Heart right ventricle (tissue), 16 donors: ENCODE data around the gene PPM1H. TPM values are rescaled to one million over a fixed set of nuclear protein-coding genes. Genes with fewer than 3 reads are reported as not detected.

ENCODE experiments used
- ATAC-seq, 8 donors: fragments of 200-7000 bp; cut with Tn5 transposase; one replicate each; pipeline ENCODE4 v1.9.1; 2020; ENCODE audit warnings: mild to moderate bottlenecking in 8 of 8, moderate library complexity in 8 of 8, moderate number of reproducible peaks in 1 of 8
- DNase-seq, 2 donors: peaks; one replicate each; pipeline ENCODE4 v3.0.0-alpha.2; 2020
- H3K27ac ChIP-seq, 10 donors: fragments of 200-600 bp; sonication (generic) in 2 of 10; one replicate each; pipeline versions ENCODE4 v1.5.0 to v1.8.0; 2020 to 2022; ENCODE audit warnings: mild to moderate bottlenecking in 3 of 10
- H3K27me3 ChIP-seq, 7 donors: fragments of 200-600 bp; one replicate each; pipeline ENCODE4 v1.8.0; 2021 to 2022; ENCODE audit warnings: mild to moderate bottlenecking in 2 of 7
- H3K36me3 ChIP-seq, 9 donors: fragments of 200-600 bp; sonication (generic) in 1 of 9; one replicate each; pipeline versions ENCODE4 v1.5.0 to v1.8.0; 2020 to 2022; ENCODE audit warnings: mild to moderate bottlenecking in 2 of 9
- H3K4me1 ChIP-seq, 9 donors: fragments of 200-600 bp; sonication (generic) in 1 of 9; one replicate each; pipeline versions ENCODE4 v1.5.0 to v1.8.0; 2020 to 2022; ENCODE audit warnings: mild to moderate bottlenecking in 4 of 9
- H3K4me3 ChIP-seq, 10 donors: fragments of 200-600 bp; sonication (generic) in 2 of 10; one replicate each; pipeline versions ENCODE4 v1.5.0 to v1.8.0; 2020 to 2022; ENCODE audit warnings: mild to moderate bottlenecking in 7 of 10, moderate library complexity in 2 of 10
- H3K9me3 ChIP-seq, 11 donors: fragments of 200-600 bp in 10 of 11; sonication (generic) in 2 of 11; one replicate each; pipeline versions ENCODE4 v1.5.0 to v1.8.0; 2013 to 2022; ENCODE audit warnings: mild to moderate bottlenecking in 2 of 11, control low read depth in 1 of 11, moderate library complexity in 1 of 11
- WGBS, 2 donors: extraction: QIAGEN DNeasy Blood & Tissue Kit; methylation state at CpG; one replicate each; pipeline ENCODE4 v1.1.7; 2013; ENCODE audit warnings: inconsistent platforms in 1 of 2; 5-methylcytosine and 5-hydroxymethylcytosine counted together
- intact Hi-C, 10 donors: fragments of 100-400 bp; cut with DNase I; formaldehyde crosslinking; loops; one replicate each; pipeline versions ENCODE4 v1.11.1 to v1.14.2; 2022
- polyA plus RNA-seq, 2 donors: library from polyadenylated mRNA; stranded (reverse); fragments of 200-250 nt; gene quantifications; one replicate each; pipeline ENCODE4 v1.2.3, GENCODE V29; 2013
- total RNA-seq, 10 donors: library from RNA; stranded (reverse); fragmentation: NEBNext Ultra II Directional in 3 of 10; extraction: Animal tissue kit (Norgen Biotek cat#: 25700) in 3 of 10; gene quantifications; one replicate each; pipeline versions ENCODE4 v1.2.1 to v1.2.4, GENCODE V29; 2021 to 2023
- TF ChIP-seq, protein P1 (sequence below), 9 donors: fragments of 200-600 bp; sonication (generic) in 2 of 9; IDR thresholded peaks; one replicate each; pipeline versions ENCODE4 v1.5.0 to v1.8.0; 2021 to 2022; ENCODE audit warnings: antibody characterized with exemption in 9 of 9, mild to moderate bottlenecking in 5 of 9, moderate library complexity in 1 of 9
- donor health status: Arrhythmogenic right ventricular cardiomyopathy.
- donor health status: ischemic (EF 13 %, LVEDD 7.1; RV severe dilation, severe dysfunction).
- donor health status: healthy with polysubstance abuse.
- donor health status: DM: no; HTN: yes; CAD: no.
- donor health status: DM: no; HTN: no; CAD: no.
- donor health status: ischemic (EF 25% LVEDD 6.9; RV normal size, moderate dysfunction).
- donor health status: ischemic (EF 25% LVEDD 5.7; RV mildly dilated, moderate dysfunction).
- donor health status: healthy.
- donor health status: DM: yes; HTN: yes; CAD: no.
- donor health status: Ischemic cardiomyopathy.
- donor health status: ischemic (EF 35%, LVEDD 5.7; RV mildly dilated, moderate dysfunction).
- donor health status: nonischemic (EF 11% LVEDD 7.7; RV severe dilation, severe dysfunction).
- donor health status: DM: yes; HTN: yes; CAD: no.
- donor health status: PGD.
- donor health status: ischemic (EF 29% LVEDD 5.4; RV normal size, mild dysfunction).
- donor health status: nonischemic (EF 23%, LVEDD 6.1; RV moderate dilation, normal function).

PPM1H gene
- total and polyA plus RNA-seq, 12 donors: 0.62 to 7.1 (median 5.3) TPM

DNA sequence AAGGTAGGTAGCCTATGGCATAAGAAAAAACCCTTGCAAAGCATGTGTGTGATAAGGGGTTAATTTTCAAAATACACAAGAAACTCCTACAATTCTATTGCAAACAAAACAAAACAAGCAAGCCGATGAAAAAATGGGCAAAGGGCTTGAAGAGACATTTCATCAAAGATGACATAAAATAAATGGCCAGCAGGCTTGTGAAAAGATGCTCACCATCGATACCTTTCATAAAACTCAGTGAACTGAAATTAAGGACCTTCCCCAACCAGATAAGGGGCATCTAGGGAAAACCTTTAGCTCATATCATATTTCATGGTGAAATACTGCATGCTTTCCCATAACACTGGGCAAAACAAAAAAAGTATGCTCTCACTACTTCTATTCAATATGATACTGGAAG lies 131.2 kb downstream of the PPM1H start:
- Histone ChIP-seq H3K4me1 (no peaks in the 10 kb centered on the region), H3K4me3 (no peak overlapping the region), H3K36me3 (peaks cover 0 to 23% (median 0%) of the 10 kb centered on the region in 9 donors), H3K27ac (no peak overlapping the region), H3K9me3 (no peaks in the 10 kb centered on the region), H3K27me3 (no peaks in the 10 kb centered on the region)
- ATAC-seq (no peak), DNase-seq (no peak)
- intact Hi-C loops: loop anchor here in 4 of 10 donors (5.0 to 10.0 kb wide), 5 partner anchors 179 to 366 kb away; no protein-coding TSS in a partner anchor
- TF ChIP-seq, protein P1, sequence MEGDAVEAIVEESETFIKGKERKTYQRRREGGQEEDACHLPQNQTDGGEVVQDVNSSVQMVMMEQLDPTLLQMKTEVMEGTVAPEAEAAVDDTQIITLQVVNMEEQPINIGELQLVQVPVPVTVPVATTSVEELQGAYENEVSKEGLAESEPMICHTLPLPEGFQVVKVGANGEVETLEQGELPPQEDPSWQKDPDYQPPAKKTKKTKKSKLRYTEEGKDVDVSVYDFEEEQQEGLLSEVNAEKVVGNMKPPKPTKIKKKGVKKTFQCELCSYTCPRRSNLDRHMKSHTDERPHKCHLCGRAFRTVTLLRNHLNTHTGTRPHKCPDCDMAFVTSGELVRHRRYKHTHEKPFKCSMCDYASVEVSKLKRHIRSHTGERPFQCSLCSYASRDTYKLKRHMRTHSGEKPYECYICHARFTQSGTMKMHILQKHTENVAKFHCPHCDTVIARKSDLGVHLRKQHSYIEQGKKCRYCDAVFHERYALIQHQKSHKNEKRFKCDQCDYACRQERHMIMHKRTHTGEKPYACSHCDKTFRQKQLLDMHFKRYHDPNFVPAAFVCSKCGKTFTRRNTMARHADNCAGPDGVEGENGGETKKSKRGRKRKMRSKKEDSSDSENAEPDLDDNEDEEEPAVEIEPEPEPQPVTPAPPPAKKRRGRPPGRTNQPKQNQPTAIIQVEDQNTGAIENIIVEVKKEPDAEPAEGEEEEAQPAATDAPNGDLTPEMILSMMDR (IDR thresholded peaks at IDR 0.05): no peak
- WGBS, 2 donors: 92% methylated on average over 2 of the region's 2 CpGs

GRCh38 chr12:62802984-62803383 lies 132.0 kb downstream of the PPM1H start:
- no peak for ATAC-seq
- Histone ChIP-seq H3K4me3 (no peak overlapping the region), H3K9me3 (no peaks in the 10 kb centered on the region), H3K27me3 (no peaks in the 10 kb centered on the region), H3K27ac (no peak overlapping the region), H3K4me1 (no peaks in the 10 kb centered on the region), H3K36me3 (peaks cover 0 to 23% (median 0%) of the 10 kb centered on the region in 9 donors)
- TF ChIP-seq, protein P1 (IDR thresholded peaks at IDR 0.05): peak in 1 of 9 donors; percentile 3
- intact Hi-C loops: loop anchor here in 4 of 10 donors (5.0 to 10.0 kb wide), 5 partner anchors 179 to 366 kb away; no protein-coding TSS in a partner anchor
- WGBS, 2 donors: 70 to 73% methylated on average over 4 of the region's 4 CpGs
- no peak for DNase-seq

DNA sequence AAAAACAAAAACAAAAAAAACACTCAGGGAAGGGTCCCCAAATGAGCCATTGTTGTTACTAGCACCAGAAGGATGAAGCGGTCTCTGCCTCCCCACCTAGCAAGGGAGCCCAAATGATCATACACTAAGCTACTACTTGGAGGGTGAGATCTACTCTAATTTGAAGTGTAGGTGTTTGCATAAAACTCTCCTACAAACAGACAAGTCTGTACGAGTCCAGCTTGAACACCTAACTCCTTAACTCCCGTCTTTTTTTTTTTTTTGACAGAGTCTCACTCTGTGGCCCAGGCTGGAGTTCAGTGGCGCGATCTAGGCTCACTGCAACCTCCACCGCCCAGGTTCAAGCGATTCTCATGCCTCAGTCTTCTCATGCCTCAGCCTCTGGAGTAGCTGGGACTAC lies 132.6 kb downstream of the PPM1H start:
- TF ChIP-seq, protein P1 (IDR thresholded peaks at IDR 0.05): no peak
- Histone ChIP-seq H3K4me3 (no peak overlapping the region), H3K36me3 (peaks cover 0 to 23% (median 0%) of the 10 kb centered on the region in 9 donors), H3K9me3 (no peaks in the 10 kb centered on the region), H3K4me1 (no peaks in the 10 kb centered on the region), H3K27me3 (no peaks in the 10 kb centered on the region), H3K27ac (no peak overlapping the region)
- WGBS, 2 donors: 97 to 98% methylated on average over 7 of the region's 7 CpGs
- ATAC-seq: no peak
- intact Hi-C loops: loop anchor here in 4 of 10 donors (5.0 to 10.0 kb wide), 5 partner anchors 180 to 365 kb away; no protein-coding TSS in a partner anchor
- DNase-seq: no peak

- peak in 1 of 8 donors; percentile 50 for ATAC-seq
These were observed 133.2 kb downstream of the PPM1H start for GRCh38 chr12:62801796-62802195.

More at GRCh38 chr12:62801796-62802195, 133.2 kb downstream of the PPM1H start:
- no peaks in the 10 kb centered on the region for H3K27me3 ChIP-seq
- H3K4me1 ChIP-seq: no peaks in the 10 kb centered on the region
- peaks cover 0 to 23% (median 0%) of the 10 kb centered on the region in 9 donors for H3K36me3 ChIP-seq
- TF ChIP-seq, protein P1 (IDR thresholded peaks at IDR 0.05): no peak
- DNase-seq: no peak
- 90 to 91% methylated on average over 28 of the region's 28 CpGs for WGBS, 2 donors
- H3K4me3 ChIP-seq: no peak overlapping the region
- intact Hi-C loops: loop anchor here in 4 of 10 donors (5.0 to 10.0 kb wide), 5 partner anchors 181 to 364 kb away; no protein-coding TSS in a partner anchor
- no peak overlapping the region for H3K27ac ChIP-seq
- no peaks in the 10 kb centered on the region for H3K9me3 ChIP-seq
